Prostate gland (tissue), 2 donors: ENCODE data around the gene LMF2. TPM values are rescaled to one million over a fixed set of nuclear protein-coding genes. Genes with fewer than 3 reads are reported as not detected.

Experiments used
- DNase-seq: peaks from one replicate; pipeline ENCODE4 v3.0.0-alpha.2; 2019; ENCODE audit warnings: low spot score
- H3K27ac ChIP-seq, 2 donors: fragments of 200-600 bp; sonication (generic); 2 replicates each; pipeline ENCODE4 v1.5.1; 2017 to 2019
- H3K27me3 ChIP-seq: fragments of 200-600 bp; sonication (generic); replicated peaks from 2 replicates; pipeline ENCODE4 v1.5.1; 2019; ENCODE audit not compliant: insufficient read depth
- H3K36me3 ChIP-seq, 2 donors: fragments of 200-600 bp; sonication (generic); 1 replicate in 1 of 2; 2 replicates in 1 of 2; pipeline versions ENCODE4 v1.5.1 to v1.8.1; 2017 to 2019
- H3K4me1 ChIP-seq: fragments of 200-600 bp; sonication (generic); replicated peaks from 2 replicates; pipeline ENCODE4 v1.5.1; 2019
- H3K4me3 ChIP-seq, 2 donors: fragments of 200-600 bp; sonication (generic); 2 replicates each; pipeline ENCODE4 v1.5.1; 2017 to 2019
- H3K9me3 ChIP-seq: fragments of 200-600 bp; sonication (generic); 2 replicates; pipeline ENCODE4 v1.5.1; 2017
- POLR2A ChIP-seq: fragments of 450-650 bp; IDR thresholded peaks from one replicate; pipeline ENCODE4 v1.6.1; 2016; ENCODE audit warnings: antibody characterized with exemption, mild to moderate bottlenecking
- POLR2AphosphoS5 ChIP-seq: sonication (generic); formaldehyde crosslinking; IDR thresholded peaks from one replicate; pipeline ENCODE4 v1.6.1; 2017; ENCODE audit warnings: antibody characterized with exemption
- WGBS: methylation state at CpG from one replicate; pipeline ENCODE4 v1.1.5; 2018; 5-methylcytosine and 5-hydroxymethylcytosine counted together
- intact Hi-C: fragments of 100-400 bp; cut with DNase I; formaldehyde crosslinking; loops from one replicate; pipeline ENCODE4 v1.14.2; 2022
- total RNA-seq, 2 donors: library from RNA; depleted of rRNA; stranded (reverse); fragments of >200 nt; gene quantifications; one replicate each; pipeline ENCODE4 v1.1.0, GENCODE V29; 2016
- TF ChIP-seq, protein P1 (sequence below), 4 experiments: fragments of 200-600 bp in 2 of 4; fragments of 450-650 bp in 2 of 4; sonication (generic) in 2 of 4; IDR thresholded peaks; 1 replicate in 3 of 4; 2 replicates in 1 of 4; pipeline ENCODE4 v1.5.1; 2016 to 2019; ENCODE audit warnings: antibody characterized with exemption in 4 of 4, mild to moderate bottlenecking in 2 of 4, moderate library complexity in 2 of 4

The LMF2 gene
- total RNA-seq, 2 donors from 2014 or later: 76.6 to 94.3 TPM

DNA sequence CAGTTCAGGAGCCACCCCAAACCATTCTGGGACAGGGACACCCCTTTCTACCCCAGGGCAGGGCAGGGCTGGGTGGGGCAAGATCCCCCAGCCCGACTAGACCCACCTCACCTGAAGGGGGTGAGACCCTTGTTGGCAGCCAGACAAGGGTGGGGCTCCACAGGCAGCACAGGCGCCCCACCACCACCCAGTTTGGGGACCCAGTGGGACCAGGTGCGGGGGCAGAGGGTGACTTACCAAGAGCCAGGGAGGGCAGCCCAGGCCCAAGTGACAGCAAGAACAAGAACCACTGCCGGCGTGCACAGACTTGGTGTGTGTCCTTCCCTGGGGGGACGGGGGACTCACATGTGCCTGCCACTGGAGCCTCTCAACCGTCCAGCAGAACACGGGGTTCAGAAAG is 23.9 kb downstream of the LMF2 start:
- intact Hi-C loops: no loop called here
- no peaks in the 10 kb centered on the region for H3K36me3 ChIP-seq
- no peaks in the 10 kb centered on the region for H3K9me3 ChIP-seq
- H3K27ac ChIP-seq: no peak overlapping the region
- no peak overlapping the region for H3K4me3 ChIP-seq
- WGBS: 89% methylated on average over 8 of the region's 8 CpGs
- no peak for TF ChIP-seq POLR2A
- TF ChIP-seq, protein P1, sequence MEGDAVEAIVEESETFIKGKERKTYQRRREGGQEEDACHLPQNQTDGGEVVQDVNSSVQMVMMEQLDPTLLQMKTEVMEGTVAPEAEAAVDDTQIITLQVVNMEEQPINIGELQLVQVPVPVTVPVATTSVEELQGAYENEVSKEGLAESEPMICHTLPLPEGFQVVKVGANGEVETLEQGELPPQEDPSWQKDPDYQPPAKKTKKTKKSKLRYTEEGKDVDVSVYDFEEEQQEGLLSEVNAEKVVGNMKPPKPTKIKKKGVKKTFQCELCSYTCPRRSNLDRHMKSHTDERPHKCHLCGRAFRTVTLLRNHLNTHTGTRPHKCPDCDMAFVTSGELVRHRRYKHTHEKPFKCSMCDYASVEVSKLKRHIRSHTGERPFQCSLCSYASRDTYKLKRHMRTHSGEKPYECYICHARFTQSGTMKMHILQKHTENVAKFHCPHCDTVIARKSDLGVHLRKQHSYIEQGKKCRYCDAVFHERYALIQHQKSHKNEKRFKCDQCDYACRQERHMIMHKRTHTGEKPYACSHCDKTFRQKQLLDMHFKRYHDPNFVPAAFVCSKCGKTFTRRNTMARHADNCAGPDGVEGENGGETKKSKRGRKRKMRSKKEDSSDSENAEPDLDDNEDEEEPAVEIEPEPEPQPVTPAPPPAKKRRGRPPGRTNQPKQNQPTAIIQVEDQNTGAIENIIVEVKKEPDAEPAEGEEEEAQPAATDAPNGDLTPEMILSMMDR (IDR thresholded peaks at IDR 0.05): no peak
- no peak for TF ChIP-seq POLR2AphosphoS5
- no peaks in the 10 kb centered on the region for H3K27me3 ChIP-seq
- H3K4me1 ChIP-seq: no peaks in the 10 kb centered on the region
- DNase-seq: no peak

DNA sequence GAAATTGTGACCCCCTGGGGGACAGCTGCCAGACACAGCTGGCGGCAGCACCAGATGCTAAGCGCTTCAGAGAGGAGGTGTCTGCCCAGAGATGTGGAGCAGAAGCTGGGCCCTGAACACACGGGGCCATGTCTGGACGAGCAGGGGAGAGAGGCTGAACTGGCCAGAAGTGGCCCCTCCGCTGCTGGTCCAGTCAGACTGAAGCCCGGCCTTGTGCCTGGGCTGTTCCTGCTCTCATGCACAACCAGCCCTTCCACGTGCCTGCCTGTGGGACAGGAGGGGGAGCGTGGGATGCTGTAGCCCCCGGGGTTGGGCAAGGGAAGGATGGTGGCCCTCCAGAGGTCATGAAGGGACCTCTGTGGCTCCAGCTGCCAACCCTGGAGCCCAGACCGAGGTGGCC is 24.4 kb downstream of the LMF2 start:
- intact Hi-C loops: no loop called here
- H3K4me1 ChIP-seq: no peaks in the 10 kb centered on the region
- TF ChIP-seq, protein P1 (IDR thresholded peaks at IDR 0.05): no peak
- no peak for TF ChIP-seq POLR2AphosphoS5
- TF ChIP-seq POLR2A: no peak
- no peaks in the 10 kb centered on the region for H3K27me3 ChIP-seq
- no peak overlapping the region for H3K27ac ChIP-seq
- 89% methylated on average over 6 of the region's 10 CpGs for WGBS
- no peak overlapping the region for H3K4me3 ChIP-seq
- no peaks in the 10 kb centered on the region for H3K9me3 ChIP-seq
- DNase-seq: no peak
- H3K36me3 ChIP-seq: no peaks in the 10 kb centered on the region

GRCh38 chr22:50482107-50483074 is 25.1 kb downstream of the LMF2 start:
- DNase-seq: no peak
- no peaks in the 10 kb centered on the region for H3K36me3 ChIP-seq
- intact Hi-C loops: no loop called here
- no peaks in the 10 kb centered on the region for H3K4me1 ChIP-seq
- no peaks in the 10 kb centered on the region for H3K27me3 ChIP-seq
- peak overlapping the region; percentile 30 to 67 for H3K27ac ChIP-seq
- H3K9me3 ChIP-seq: no peaks in the 10 kb centered on the region
- TF ChIP-seq, protein P1 (IDR thresholded peaks at IDR 0.05): no peak
- TF ChIP-seq POLR2AphosphoS5 (no peak), POLR2A (no peak)
- H3K4me3 ChIP-seq: peak overlapping the region; percentile 42 to 66
- WGBS: 54% methylated on average over 29 of the region's 35 CpGs

- Histone ChIP-seq H3K27ac (peak within 1 kb of the TSS; percentile 30 to 67), H3K4me1 (no peaks in the 10 kb centered on the region), H3K27me3 (no peaks in the 10 kb centered on the region), H3K9me3 (no peaks in the 10 kb centered on the region), H3K36me3 (no peaks in the 10 kb centered on the region), H3K4me3 (peak within 1 kb of the TSS; percentile 42 to 66)
- WGBS: 3% methylated on average over 42 of the region's 70 CpGs
- intact Hi-C loops: no loop called here
- TF ChIP-seq, protein P1 (IDR thresholded peaks at IDR 0.05): no peak
- no peak for TF ChIP-seq POLR2A
- no peak for TF ChIP-seq POLR2AphosphoS5
- DNase-seq: peak; percentile 40
These were observed 25.9 kb downstream of the LMF2 start, which contains the start of gene ADM2 for GRCh38 chr22:50481440-50482106. Gene ADM2, plus strand, starts transcription at chr22:50481543. Its CDS starts 305 bp downstream, at chr22:50481848.
